ENCODE measurements around the gene FOXN3. TPM values are rescaled to one million over a fixed set of nuclear protein-coding genes. Genes with fewer than 3 reads are reported as not detected.

Gene FOXN3
- total RNA-seq, 1 donor from 2014 or later = 108 TPM

DNA sequence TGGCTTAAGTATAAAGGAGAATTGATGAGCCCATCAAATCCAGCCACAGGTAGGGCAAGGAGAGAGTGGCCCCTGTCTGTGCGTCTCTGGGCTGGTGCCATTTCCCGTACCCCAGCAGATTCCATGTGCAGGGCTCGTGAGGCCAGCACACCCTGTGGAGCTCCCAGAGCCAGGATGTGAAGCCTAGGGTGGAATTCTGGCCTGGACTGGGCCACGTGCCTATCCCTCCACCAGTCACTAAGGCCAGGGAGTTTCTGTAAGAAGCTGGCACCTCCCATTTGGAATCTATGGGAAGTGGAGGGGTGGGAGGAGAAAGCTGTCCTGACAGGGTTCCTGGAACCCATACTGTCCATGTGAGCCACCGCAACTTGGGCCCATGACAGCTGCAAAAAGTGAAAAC is 148.5 kb downstream of the FOXN3 start:
- DNase-seq (ENCODE audit: low spot score) = no peak
- TF ChIP-seq, protein P1, sequence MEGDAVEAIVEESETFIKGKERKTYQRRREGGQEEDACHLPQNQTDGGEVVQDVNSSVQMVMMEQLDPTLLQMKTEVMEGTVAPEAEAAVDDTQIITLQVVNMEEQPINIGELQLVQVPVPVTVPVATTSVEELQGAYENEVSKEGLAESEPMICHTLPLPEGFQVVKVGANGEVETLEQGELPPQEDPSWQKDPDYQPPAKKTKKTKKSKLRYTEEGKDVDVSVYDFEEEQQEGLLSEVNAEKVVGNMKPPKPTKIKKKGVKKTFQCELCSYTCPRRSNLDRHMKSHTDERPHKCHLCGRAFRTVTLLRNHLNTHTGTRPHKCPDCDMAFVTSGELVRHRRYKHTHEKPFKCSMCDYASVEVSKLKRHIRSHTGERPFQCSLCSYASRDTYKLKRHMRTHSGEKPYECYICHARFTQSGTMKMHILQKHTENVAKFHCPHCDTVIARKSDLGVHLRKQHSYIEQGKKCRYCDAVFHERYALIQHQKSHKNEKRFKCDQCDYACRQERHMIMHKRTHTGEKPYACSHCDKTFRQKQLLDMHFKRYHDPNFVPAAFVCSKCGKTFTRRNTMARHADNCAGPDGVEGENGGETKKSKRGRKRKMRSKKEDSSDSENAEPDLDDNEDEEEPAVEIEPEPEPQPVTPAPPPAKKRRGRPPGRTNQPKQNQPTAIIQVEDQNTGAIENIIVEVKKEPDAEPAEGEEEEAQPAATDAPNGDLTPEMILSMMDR (IDR thresholded peaks at IDR 0.05; ENCODE audit: unreplicated experiment) = no peak
- Mint-ChIP-seq H3K27ac (ENCODE audit: unreplicated experiment) (no peak overlapping the region), H3K27me3 (ENCODE audit: unreplicated experiment) (peaks cover 10% of the 10 kb centered on the region), H3K9me3 (ENCODE audit: unreplicated experiment) (no peaks in the 10 kb centered on the region), H3K4me3 (ENCODE audit: unreplicated experiment) (no peak overlapping the region), H3K36me3 (ENCODE audit: low read depth, unreplicated experiment) (peaks cover 10% of the 10 kb centered on the region), H3K4me1 (ENCODE audit: unreplicated experiment) (peaks cover 33% of the 10 kb centered on the region)

DNA sequence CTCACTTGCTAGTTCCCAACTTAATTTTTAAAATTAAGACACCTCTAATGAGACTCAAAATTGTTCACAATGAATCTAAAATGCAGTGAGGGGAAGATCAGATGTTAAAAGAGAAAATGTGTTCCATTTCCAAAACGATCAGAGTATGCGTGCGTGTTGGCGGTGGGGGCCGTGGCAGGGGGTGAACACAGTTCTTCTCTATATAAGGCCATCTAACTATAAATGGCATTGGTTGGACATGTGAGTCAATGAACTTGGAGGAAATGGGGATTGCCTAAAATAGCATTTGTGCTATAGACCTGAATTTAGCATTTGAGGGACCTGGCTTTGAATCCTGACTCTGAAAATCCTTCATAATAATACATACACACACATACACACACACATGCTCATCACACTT is 149.4 kb downstream of the FOXN3 start:
- H3K27ac Mint-ChIP-seq (ENCODE audit: unreplicated experiment) = no peak overlapping the region
- no peak for DNase-seq (ENCODE audit: low spot score)
- H3K27me3 Mint-ChIP-seq (ENCODE audit: unreplicated experiment) = peaks cover 8% of the 10 kb centered on the region
- H3K36me3 Mint-ChIP-seq (ENCODE audit: low read depth, unreplicated experiment) = peaks cover 10% of the 10 kb centered on the region
- H3K4me1 Mint-ChIP-seq (ENCODE audit: unreplicated experiment) = peaks cover 33% of the 10 kb centered on the region
- no peaks in the 10 kb centered on the region for H3K9me3 Mint-ChIP-seq (ENCODE audit: unreplicated experiment)
- no peak overlapping the region for H3K4me3 Mint-ChIP-seq (ENCODE audit: unreplicated experiment)
- TF ChIP-seq, protein P1 (IDR thresholded peaks at IDR 0.05; ENCODE audit: unreplicated experiment) = no peak

DNA sequence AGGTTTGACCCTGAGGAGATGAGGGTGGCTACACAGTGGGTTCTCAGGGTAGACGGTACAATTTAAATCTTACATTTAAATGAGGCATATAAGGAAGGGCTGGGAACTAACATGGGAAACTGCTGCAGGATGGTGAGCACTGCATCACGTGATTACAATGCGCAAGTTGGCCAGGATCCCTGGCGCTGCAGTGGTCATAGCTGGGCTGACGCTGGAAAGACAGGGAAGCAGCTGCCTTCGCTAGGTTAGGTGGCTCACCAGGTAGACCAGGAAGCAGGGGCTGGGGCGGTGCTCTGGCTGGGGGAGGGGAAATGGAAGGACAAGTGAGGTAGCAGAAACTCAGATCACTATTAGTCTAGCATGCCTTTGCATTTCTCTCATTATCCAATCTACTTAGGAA is 149.9 kb downstream of the FOXN3 start:
- Mint-ChIP-seq H3K27me3 (ENCODE audit: unreplicated experiment) (peaks cover 8% of the 10 kb centered on the region), H3K9me3 (ENCODE audit: unreplicated experiment) (no peaks in the 10 kb centered on the region), H3K27ac (ENCODE audit: unreplicated experiment) (no peak overlapping the region), H3K4me3 (ENCODE audit: unreplicated experiment) (no peak overlapping the region), H3K4me1 (ENCODE audit: unreplicated experiment) (peaks cover 33% of the 10 kb centered on the region), H3K36me3 (ENCODE audit: low read depth, unreplicated experiment) (peaks cover 10% of the 10 kb centered on the region)
- TF ChIP-seq, protein P1 (IDR thresholded peaks at IDR 0.05; ENCODE audit: unreplicated experiment) = no peak
- DNase-seq (ENCODE audit: low spot score) = no peak

DNA sequence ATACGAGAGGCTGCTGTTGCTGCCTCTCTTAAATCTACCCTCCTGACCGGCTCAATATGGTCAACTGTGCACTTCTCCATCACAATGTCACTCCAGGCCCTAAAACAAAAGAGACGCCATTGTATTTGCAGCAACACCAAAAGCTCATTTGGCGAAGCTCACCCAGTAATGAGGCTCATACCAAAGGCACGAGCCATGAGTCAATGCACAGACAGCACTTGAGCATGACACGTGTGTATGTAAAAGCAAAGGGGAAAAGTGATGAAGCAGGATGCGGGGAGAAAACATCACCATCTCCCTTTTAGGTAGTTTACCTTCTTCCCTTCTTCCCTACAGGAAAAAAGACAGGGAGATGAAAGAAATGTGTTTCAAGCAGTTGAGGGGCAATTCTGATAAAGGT is 150.3 kb downstream of the FOXN3 start:
- TF ChIP-seq, protein P1 (IDR thresholded peaks at IDR 0.05; ENCODE audit: unreplicated experiment) = no peak
- no peak for DNase-seq (ENCODE audit: low spot score)
- peaks cover 10% of the 10 kb centered on the region for H3K36me3 Mint-ChIP-seq (ENCODE audit: low read depth, unreplicated experiment)
- peaks cover 33% of the 10 kb centered on the region for H3K4me1 Mint-ChIP-seq (ENCODE audit: unreplicated experiment)
- no peaks in the 10 kb centered on the region for H3K9me3 Mint-ChIP-seq (ENCODE audit: unreplicated experiment)
- no peak overlapping the region for H3K27ac Mint-ChIP-seq (ENCODE audit: unreplicated experiment)
- H3K4me3 Mint-ChIP-seq (ENCODE audit: unreplicated experiment) = no peak overlapping the region
- H3K27me3 Mint-ChIP-seq (ENCODE audit: unreplicated experiment) = peaks cover 8% of the 10 kb centered on the region

DNA sequence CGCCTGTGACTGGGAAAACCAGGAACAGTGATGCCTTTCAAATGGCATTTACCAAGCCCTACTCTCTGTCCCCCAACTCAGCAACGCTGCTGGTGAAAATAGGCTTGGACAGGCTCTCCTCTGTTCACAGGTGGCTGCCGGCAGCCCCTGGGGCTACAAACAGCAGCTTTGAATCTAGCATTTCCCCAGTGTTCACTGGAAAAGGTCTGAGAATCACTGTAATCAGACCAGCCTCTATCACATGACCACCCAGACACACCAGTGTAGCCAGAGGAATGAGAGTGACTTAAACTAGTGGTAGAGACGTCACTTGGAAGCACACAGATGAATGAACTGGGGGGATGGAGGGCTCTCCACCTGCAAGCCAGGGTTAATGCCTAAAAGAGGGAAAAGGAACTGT is 151.8 kb downstream of the FOXN3 start:
- TF ChIP-seq, protein P1 (IDR thresholded peaks at IDR 0.05; ENCODE audit: unreplicated experiment) = no peak
- DNase-seq (ENCODE audit: low spot score) = no peak
- Mint-ChIP-seq H3K9me3 (ENCODE audit: unreplicated experiment) (no peaks in the 10 kb centered on the region), H3K4me1 (ENCODE audit: unreplicated experiment) (peaks cover 30% of the 10 kb centered on the region), H3K36me3 (ENCODE audit: low read depth, unreplicated experiment) (peaks cover 10% of the 10 kb centered on the region), H3K27me3 (ENCODE audit: unreplicated experiment) (peaks cover 8% of the 10 kb centered on the region), H3K4me3 (ENCODE audit: unreplicated experiment) (no peak overlapping the region), H3K27ac (ENCODE audit: unreplicated experiment) (no peak overlapping the region)

Measured in endothelial cell (in vitro differentiated cells).